Kidney (tissue), 14 donors: ENCODE results near the gene EMC6. TPM values are rescaled to one million over a fixed set of nuclear protein-coding genes. Genes with fewer than 3 reads are reported as not detected.

ENCODE experiments used
- DNase-seq, 5 donors: peaks; one replicate each; pipeline ENCODE4 v3.0.0-alpha.2; 2013 to 2020
- FAIRE-seq: peaks from 2 replicates; lab custom pipeline; 2012; peaks lifted over from hg19 to GRCh38; lab: Jason Lieb, UNC
- H3K27ac ChIP-seq, 2 donors: one replicate each; pipeline ENCODE4 v1.7.0; 2013; ENCODE audit warnings: low read depth in 2 of 2, low read length in 2 of 2, inconsistent platforms in 1 of 2
- H3K27me3 ChIP-seq: one replicate; pipeline ENCODE4 v1.7.1; 2013; ENCODE audit warnings: low read length, inconsistent platforms; ENCODE audit not compliant: control insufficient read depth, insufficient read depth
- H3K36me3 ChIP-seq, 3 donors: one replicate each; pipeline versions ENCODE4 v1.7.0 to v1.7.1; 2013; ENCODE audit warnings: low read length in 3 of 3, control low read depth in 1 of 3, inconsistent platforms in 1 of 3; ENCODE audit not compliant: insufficient read depth in 3 of 3, control insufficient read depth in 2 of 3
- H3K4me1 ChIP-seq, 3 donors: one replicate each; pipeline versions ENCODE4 v1.7.0 to v1.7.1; 2013; ENCODE audit warnings: low read length in 3 of 3, inconsistent platforms in 1 of 3, low read depth in 1 of 3; ENCODE audit not compliant: control insufficient read depth in 2 of 3, insufficient read depth in 2 of 3
- H3K4me3 ChIP-seq, 3 donors: one replicate each; pipeline versions ENCODE4 v1.7.0 to v1.8.1; 2013; ENCODE audit warnings: low read length in 3 of 3, control low read depth in 1 of 3, inconsistent platforms in 1 of 3
- H3K9ac ChIP-seq, 3 donors: one replicate each; pipeline versions ENCODE4 v1.7.0 to v1.7.1; 2013; ENCODE audit warnings: low read length in 3 of 3, control low read depth in 1 of 3, inconsistent platforms in 1 of 3
- H3K9me3 ChIP-seq, 3 donors: one replicate each; pipeline versions ENCODE4 v1.7.0 to v1.7.1; 2013; ENCODE audit warnings: low read length in 3 of 3, control low read depth in 1 of 3, inconsistent platforms in 1 of 3; ENCODE audit not compliant: control insufficient read depth in 2 of 3, insufficient read depth in 1 of 3
- CTCF ChIP-seq: IDR thresholded peaks from 3 replicates; pipeline ENCODE4 v1.5.1; 2012; ENCODE audit warnings: mild to moderate bottlenecking, moderate library complexity, borderline replicate concordance; ENCODE audit not compliant: insufficient read depth; ENCODE audit errors: extremely low read depth
- intact Hi-C: fragments of 100-400 bp; cut with DNase I; formaldehyde crosslinking; loops from one replicate; pipeline ENCODE4 v1.11.1; 2022
- polyA plus RNA-seq: library from polyadenylated mRNA; stranded (reverse); fragments of 350-450 nt; fragmentation: Illumina TruSeq; extraction: RNeasy Lipid Tissue Mini Kit (QIAGEN cat#74804); gene quantifications from one replicate; pipeline ENCODE4 v1.2.3, GENCODE V29; 2014; ENCODE audit warnings: low read depth, low replicate concordance; ENCODE audit not compliant: insufficient read depth
- total RNA-seq: library from RNA; stranded (reverse); fragmentation: NEBNext Ultra II Directional; extraction: Animal tissue kit (Norgen Biotek cat#: 25700); gene quantifications from one replicate; pipeline ENCODE4 v1.2.1, GENCODE V29; 2021
- donor health status: control.
- donor health status: control.
- donor health status: control.
- donor health status: control.
- donor health status: control.
- donor health status: DM: yes; HTN: yes; CAD: no.
- donor health status: Normal renal cell carcinoma (clear cell type).

The EMC6 gene
- total and polyA plus RNA-seq, 2 donors from 2014 or later: 25.6 to 77.1 TPM

DNA sequence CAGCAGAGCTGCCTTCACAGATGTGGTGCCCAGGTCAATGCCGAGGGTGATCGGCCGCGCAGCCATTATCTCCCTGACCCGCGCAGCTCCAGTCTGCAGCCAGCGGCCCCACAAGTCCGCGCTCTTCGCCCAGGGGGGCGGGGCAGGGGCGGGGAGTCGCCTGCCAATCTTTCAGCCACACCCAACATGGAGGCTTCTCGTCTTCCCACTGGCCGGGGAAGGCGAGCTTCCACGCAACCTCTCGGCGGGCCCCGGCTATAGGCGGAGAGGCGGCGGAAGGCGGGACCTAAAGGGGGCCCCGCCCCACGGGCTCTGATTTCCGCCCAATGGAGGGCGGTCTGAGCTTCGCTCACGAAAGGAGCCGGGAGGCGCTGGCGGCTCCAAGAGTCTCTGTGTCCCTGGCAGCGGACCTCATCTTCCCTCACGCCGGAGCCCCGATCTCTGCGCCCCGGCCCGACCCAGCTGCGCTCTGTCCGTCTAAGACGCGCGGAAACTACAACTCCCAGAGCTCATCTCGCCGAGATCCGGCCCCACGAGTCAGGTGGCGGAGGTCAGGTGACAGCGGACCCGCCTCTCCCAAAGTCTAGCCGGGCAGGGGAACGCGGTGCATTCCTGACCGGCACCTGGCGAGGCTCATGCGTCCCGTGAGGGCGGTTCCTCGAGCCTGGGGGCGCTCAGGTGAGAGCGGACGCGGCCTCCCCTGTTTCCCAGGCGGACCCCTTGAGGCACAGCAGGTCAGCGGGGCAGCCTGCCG, 32.3 kb upstream of the EMC6 start, which contains the start of the genes CTNS and SHPK:
CTNS (plus strand) TSS at position 607 of the 754 bp plus-strand sequence. CDS start 3,447 bp downstream, outside the sequence.
SHPK (minus strand) TSS at position 97 of the 754 bp plus-strand sequence; CDS start at position 66, 31 bp downstream.
- Histone ChIP-seq H3K4me3 (peak within 1 kb of the TSS; percentile 66 to 87 (median 83)), H3K27me3 (no peaks in the 10 kb centered on the region), H3K9ac (peak within 1 kb of the TSS; percentile 53 to 85 (median 84)), H3K27ac (peak within 1 kb of the TSS; percentile 98 to 99), H3K9me3 (no peaks in the 10 kb centered on the region), H3K4me1 (peaks cover 0 to 18% (median 3%) of the 10 kb centered on the region in 3 donors), H3K36me3 (peaks cover 2 to 4% (median 4%) of the 10 kb centered on the region in 3 donors)
- intact Hi-C loops: no loop called here
- no peak for FAIRE-seq
- TF ChIP-seq CTCF: no peak
- DNase-seq: peak; percentile 98 to 99 (median 98)

DNA sequence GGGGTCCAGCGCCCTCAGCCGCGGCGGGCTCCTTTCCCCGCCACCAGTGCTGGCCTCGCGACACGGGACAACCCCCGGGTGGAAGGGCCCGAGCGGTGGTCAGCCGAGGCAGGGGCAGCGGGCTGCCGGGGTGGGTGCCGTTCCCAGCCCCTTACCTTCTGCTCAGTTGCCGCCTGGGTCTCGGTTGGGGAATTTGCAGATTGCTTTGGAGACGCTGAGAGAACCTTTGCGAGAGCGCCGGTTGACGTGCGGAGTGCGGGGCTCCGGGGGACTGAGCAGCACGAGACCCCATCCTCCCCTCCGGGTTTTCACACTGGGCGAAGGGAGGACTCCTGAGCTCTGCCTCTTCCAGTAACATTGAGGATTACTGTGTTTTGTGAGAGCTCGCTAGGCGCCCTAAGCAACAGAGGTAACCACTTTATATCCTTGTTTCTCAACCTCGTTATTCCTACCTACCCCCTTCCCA, 31.7 kb upstream of the EMC6 start:
- no peaks in the 10 kb centered on the region for H3K9me3 ChIP-seq
- peak overlapping the region; percentile 98 to 99 for H3K27ac ChIP-seq
- FAIRE-seq (no peak), DNase-seq (peak in 2 of 5 donors; percentile 21 to 36)
- H3K4me3 ChIP-seq: peak overlapping the region; percentile 66 to 87 (median 83)
- no peaks in the 10 kb centered on the region for H3K27me3 ChIP-seq
- peak overlapping the region; percentile 39 to 85 (median 82) for H3K9ac ChIP-seq
- intact Hi-C loops: no loop called here
- H3K4me1 ChIP-seq: peaks cover 0 to 20% (median 3%) of the 10 kb centered on the region in 3 donors
- no peak for TF ChIP-seq CTCF
- H3K36me3 ChIP-seq: peaks cover 2 to 4% (median 4%) of the 10 kb centered on the region in 3 donors

- Histone ChIP-seq H3K27ac (peak overlapping the region; percentile 23 to 55), H3K4me1 (peaks cover 0 to 18% (median 3%) of the 10 kb centered on the region in 3 donors), H3K36me3 (peaks cover 0 to 4% (median 2%) of the 10 kb centered on the region in 3 donors), H3K9me3 (no peaks in the 10 kb centered on the region), H3K27me3 (no peaks in the 10 kb centered on the region), H3K9ac (peak overlapping the region in 1 of 3 donors; percentile 39), H3K4me3 (no peak overlapping the region)
- no peak for DNase-seq
- no peak for TF ChIP-seq CTCF
- FAIRE-seq: no peak
- intact Hi-C loops: no loop called here
Observed at GRCh38 chr17:3639981-3640596, 28.5 kb upstream of the EMC6 start.
